HUES48 (cell line): ENCODE data around the gene GDAP1L1.

Source experiments
- H3K27ac ChIP-seq: one replicate; pipeline ENCODE4 v1.7.0; 2013; ENCODE audit warnings: low read depth, low read length, inconsistent platforms
- H3K27me3 ChIP-seq: 2 replicates; pipeline ENCODE4 v1.6.1; 2013; ENCODE audit warnings: mild to moderate bottlenecking, low read length; ENCODE audit not compliant: control insufficient read depth, insufficient read depth
- H3K36me3 ChIP-seq: 2 replicates; pipeline ENCODE4 v1.6.1; 2013; ENCODE audit warnings: low read length; ENCODE audit not compliant: control insufficient read depth, insufficient read depth
- H3K4me1 ChIP-seq: 2 replicates; pipeline ENCODE4 v1.6.1; 2013; ENCODE audit warnings: mild to moderate bottlenecking, low read length; ENCODE audit not compliant: control insufficient read depth, insufficient read depth
- H3K4me3 ChIP-seq: 2 replicates; pipeline ENCODE4 v1.5.1; 2013; ENCODE audit warnings: mild to moderate bottlenecking, low read depth, low read length
- H3K9ac ChIP-seq: 2 replicates; pipeline ENCODE4 v1.6.1; 2013; ENCODE audit warnings: mild to moderate bottlenecking, low read depth, low read length, moderate library complexity
- H3K9me3 ChIP-seq: 2 replicates; pipeline ENCODE4 v1.6.1; 2013; ENCODE audit warnings: low read length; ENCODE audit not compliant: control insufficient read depth, insufficient read depth

GDAP1L1 gene

GRCh38 chr20:44256961-44257360 is 9.9 kb downstream of the GDAP1L1 start:
- H3K9ac ChIP-seq = no peak overlapping the region
- no peaks in the 10 kb centered on the region for H3K27me3 ChIP-seq
- no peaks in the 10 kb centered on the region for H3K36me3 ChIP-seq
- H3K9me3 ChIP-seq = no peaks in the 10 kb centered on the region
- H3K4me1 ChIP-seq = peaks cover 9% of the 10 kb centered on the region; the same call in 1 of the 2 replicates
- no peak overlapping the region for H3K27ac ChIP-seq
- H3K4me3 ChIP-seq = no peak overlapping the region

- Histone ChIP-seq H3K36me3 (no peaks in the 10 kb centered on the region), H3K9me3 (no peaks in the 10 kb centered on the region), H3K9ac (no peak overlapping the region), H3K27ac (no peak overlapping the region), H3K4me3 (no peak overlapping the region), H3K4me1 (peaks cover 4% of the 10 kb centered on the region; the same call in 1 of the 2 replicates), H3K27me3 (no peaks in the 10 kb centered on the region)
Observed at GRCh38 chr20:44258226-44258890, 11.2 kb downstream of the GDAP1L1 start.

- no peak overlapping the region for H3K9ac ChIP-seq
Observed at GRCh38 chr20:44264287-44264686, 17.2 kb downstream of the GDAP1L1 start.

GRCh38 chr20:44268802-44269201 is 21.7 kb downstream of the GDAP1L1 start:
- no peak overlapping the region for H3K9ac ChIP-seq
- H3K4me3 ChIP-seq = no peak overlapping the region
- no peak overlapping the region for H3K27ac ChIP-seq
- no peaks in the 10 kb centered on the region for H3K9me3 ChIP-seq
- H3K27me3 ChIP-seq = no peaks in the 10 kb centered on the region
- peaks cover 6% of the 10 kb centered on the region; the same call in 1 of the 2 replicates for H3K4me1 ChIP-seq
- H3K36me3 ChIP-seq = no peaks in the 10 kb centered on the region

More at GRCh38 chr20:44264287-44264686, 17.2 kb downstream of the GDAP1L1 start:
- Histone ChIP-seq H3K27me3 (no peaks in the 10 kb centered on the region), H3K4me3 (no peak overlapping the region), H3K4me1 (no peaks in the 10 kb centered on the region), H3K9me3 (no peaks in the 10 kb centered on the region), H3K27ac (no peak overlapping the region), H3K36me3 (no peaks in the 10 kb centered on the region)

GRCh38 chr20:44271915-44272663 is 25.0 kb downstream of the GDAP1L1 start:
- peaks cover 6% of the 10 kb centered on the region; the same call in 1 of the 2 replicates for H3K4me1 ChIP-seq
- H3K9ac ChIP-seq = no peak overlapping the region
- H3K9me3 ChIP-seq = no peaks in the 10 kb centered on the region
- H3K4me3 ChIP-seq = peak overlapping the region; percentile 12; the same call in 1 of the 2 replicates
- no peaks in the 10 kb centered on the region for H3K36me3 ChIP-seq
- H3K27me3 ChIP-seq = no peaks in the 10 kb centered on the region
- H3K27ac ChIP-seq = no peak overlapping the region

- Histone ChIP-seq H3K9ac (no peak overlapping the region), H3K4me3 (no peak overlapping the region), H3K4me1 (peaks cover 6% of the 10 kb centered on the region; the same call in 1 of the 2 replicates), H3K27ac (no peak overlapping the region), H3K36me3 (no peaks in the 10 kb centered on the region), H3K9me3 (no peaks in the 10 kb centered on the region), H3K27me3 (no peaks in the 10 kb centered on the region)
Observed at GRCh38 chr20:44273231-44274215, 26.4 kb downstream of the GDAP1L1 start.

GRCh38 chr20:44274303-44275017 is 27.4 kb downstream of the GDAP1L1 start:
- H3K27me3 ChIP-seq = no peaks in the 10 kb centered on the region
- H3K4me1 ChIP-seq = peaks cover 6% of the 10 kb centered on the region; the same call in 1 of the 2 replicates

GRCh38 chr20:44279228-44279627 is 32.1 kb downstream of the GDAP1L1 start:
- no peaks in the 10 kb centered on the region for H3K27me3 ChIP-seq

More at GRCh38 chr20:44274303-44275017, 27.4 kb downstream of the GDAP1L1 start:
- Histone ChIP-seq H3K9ac (no peak overlapping the region), H3K4me3 (no peak overlapping the region), H3K9me3 (no peaks in the 10 kb centered on the region), H3K27ac (no peak overlapping the region), H3K36me3 (no peaks in the 10 kb centered on the region)

GRCh38 chr20:44280387-44280786 is 33.3 kb downstream of the GDAP1L1 start:
- no peaks in the 10 kb centered on the region for H3K27me3 ChIP-seq
- no peak overlapping the region for H3K27ac ChIP-seq
- no peak overlapping the region for H3K4me3 ChIP-seq
- no peaks in the 10 kb centered on the region for H3K36me3 ChIP-seq
- H3K4me1 ChIP-seq = no peaks in the 10 kb centered on the region
- H3K9ac ChIP-seq = no peak overlapping the region
- no peaks in the 10 kb centered on the region for H3K9me3 ChIP-seq

More at GRCh38 chr20:44279228-44279627, 32.1 kb downstream of the GDAP1L1 start:
- no peak overlapping the region for H3K27ac ChIP-seq
- no peaks in the 10 kb centered on the region for H3K36me3 ChIP-seq
- no peak overlapping the region for H3K9ac ChIP-seq
- H3K9me3 ChIP-seq = no peaks in the 10 kb centered on the region
- H3K4me1 ChIP-seq = no peaks in the 10 kb centered on the region
- no peak overlapping the region for H3K4me3 ChIP-seq

GRCh38 chr20:44282192-44282591 is 35.1 kb downstream of the GDAP1L1 start:
- Histone ChIP-seq H3K36me3 (no peaks in the 10 kb centered on the region), H3K4me1 (no peaks in the 10 kb centered on the region), H3K9me3 (no peaks in the 10 kb centered on the region), H3K9ac (no peak overlapping the region), H3K27ac (no peak overlapping the region), H3K27me3 (no peaks in the 10 kb centered on the region), H3K4me3 (no peak overlapping the region)
